ENCODE measurements around the gene OR12D2.
"Not testable (repeated sequence)": the region's sequence is repeated elsewhere in the genome, so short reads cannot be mapped to it uniquely, and the experiment has no call there.

The OR12D2 gene

DNA sequence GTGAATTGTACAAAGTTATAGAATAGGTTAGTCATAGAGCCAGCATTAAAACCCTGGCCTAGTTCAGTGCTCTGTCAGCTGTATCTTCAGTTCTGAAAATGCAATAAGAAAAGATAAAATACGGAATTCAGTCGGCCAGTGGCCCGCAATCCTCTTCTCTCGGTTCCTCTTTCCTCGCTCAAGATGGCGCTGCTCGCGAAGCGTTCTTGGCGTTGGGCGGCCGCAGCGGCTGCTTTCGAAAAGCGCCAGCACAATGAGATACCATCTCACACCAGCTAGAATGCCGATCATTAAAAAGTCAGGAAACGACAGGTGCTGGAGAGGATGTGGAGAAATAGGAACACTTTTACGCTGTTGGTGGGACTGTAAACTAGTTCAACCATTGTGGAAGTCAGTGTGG, 41.3 kb downstream of the OR12D2 start:
- not testable (repeated sequence) for H3K36me3 Mint-ChIP-seq; H3K27ac Mint-ChIP-seq; H3K9me3 Mint-ChIP-seq (ENCODE audit: low read depth); H3K4me3 Mint-ChIP-seq; H3K4me1 Mint-ChIP-seq (ENCODE audit: low read depth)
- H3K27me3 Mint-ChIP-seq, result peaks cover 31% of the 10 kb centered on the region

DNA sequence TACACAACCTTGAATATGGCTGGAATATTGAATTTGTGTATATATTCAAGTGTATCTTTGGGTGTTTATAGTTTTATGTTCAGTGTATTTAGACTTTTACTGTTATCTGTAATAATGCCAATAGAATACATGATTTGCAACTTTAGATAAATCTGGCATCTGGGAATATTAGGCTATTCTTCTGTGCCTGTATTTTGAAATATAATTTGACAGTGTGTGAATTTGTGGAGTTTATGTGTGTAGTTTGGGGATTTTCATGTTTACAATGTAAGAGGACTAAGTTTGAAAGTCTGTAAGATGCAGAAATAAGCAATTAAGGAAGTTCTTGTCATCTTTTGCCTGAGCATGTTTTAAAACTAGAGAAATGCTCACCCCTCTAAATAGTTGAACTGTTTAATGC, 43.6 kb downstream of the OR12D2 start, which contains the start of gene OR10C1:
OR10C1 (plus strand) TSS at position 301 of the 400 bp plus-strand sequence. CDS start 710 bp downstream, outside the sequence.
- Mint-ChIP-seq H3K27ac (no peak within 1 kb of the TSS), H3K27me3 (peaks cover 27% of the 10 kb centered on the region), H3K36me3 (peaks cover 2% of the 10 kb centered on the region), H3K4me1 (ENCODE audit: low read depth) (no peaks in the 10 kb centered on the region), H3K4me3 (no peak within 1 kb of the TSS), H3K9me3 (ENCODE audit: low read depth) (no peaks in the 10 kb centered on the region)

DNA sequence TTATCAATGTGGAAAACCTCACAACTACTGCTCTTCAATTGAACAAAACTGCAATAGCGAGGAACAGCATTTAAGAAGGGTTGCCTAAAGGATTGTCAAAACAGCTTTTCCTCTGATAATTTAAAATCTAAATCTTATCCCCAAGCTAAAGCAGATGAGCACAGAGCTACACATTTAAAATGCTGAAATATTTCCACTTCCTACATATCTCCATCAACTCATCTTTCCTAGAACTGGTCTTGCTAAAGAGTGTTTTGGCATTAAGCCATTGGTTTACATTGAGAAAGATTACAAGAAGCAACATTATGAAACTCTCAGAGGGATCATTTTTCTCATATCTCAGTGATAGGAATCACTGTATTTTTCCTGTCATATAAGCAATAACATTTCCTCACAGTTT, 47.3 kb downstream of the OR12D2 start:
- Mint-ChIP-seq H3K27me3 (peaks cover 28% of the 10 kb centered on the region), H3K36me3 (peaks cover 2% of the 10 kb centered on the region), H3K4me1 (ENCODE audit: low read depth) (no peaks in the 10 kb centered on the region), H3K9me3 (ENCODE audit: low read depth) (peaks cover 8% of the 10 kb centered on the region), H3K27ac (no peak overlapping the region), H3K4me3 (no peak overlapping the region)

DNA sequence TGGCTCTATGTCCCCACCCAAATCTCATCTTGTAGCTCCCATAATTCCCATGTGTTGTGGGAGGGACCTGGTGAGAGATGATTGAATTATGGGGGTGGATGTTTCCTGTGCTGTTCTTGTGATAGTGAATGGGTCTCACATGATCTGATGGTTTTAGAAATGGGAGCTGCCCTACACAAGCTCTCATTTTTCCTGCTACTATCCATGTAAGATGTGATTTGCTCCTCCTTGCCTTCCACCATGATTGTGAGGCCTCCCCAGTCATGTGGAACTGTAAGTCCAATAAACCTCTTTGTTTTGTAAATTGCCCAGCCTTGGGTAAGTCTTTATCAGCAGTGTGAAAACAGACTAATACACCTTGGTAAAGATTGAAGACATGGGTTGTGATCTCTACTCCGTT, 48.6 kb downstream of the OR12D2 start:
- H3K4me1 Mint-ChIP-seq (ENCODE audit: low read depth); H3K27ac Mint-ChIP-seq; H3K4me3 Mint-ChIP-seq; H3K36me3 Mint-ChIP-seq: not testable (repeated sequence)
- Mint-ChIP-seq H3K27me3 (peaks cover 37% of the 10 kb centered on the region), H3K9me3 (ENCODE audit: low read depth) (peaks cover 12% of the 10 kb centered on the region)

Measured in activated naive CD8-positive, alpha-beta T cell (primary cell).